DND-41 (cell line): ENCODE results near the gene GGT5.

Source experiments
- ATAC-seq: fragments of 200-7000 bp; cut with Tn5 transposase; 3 replicates; pipeline ENCODE4 v1.9.1; 2021; ENCODE audit warnings: low read depth; ENCODE audit not compliant: insufficient read depth
- DNase-seq: peaks from one replicate; pipeline ENCODE4 v3.0.0-alpha.2; 2020
- H2AFZ ChIP-seq: 2 replicates; pipeline ENCODE4 v1.6.0; 2012; ENCODE audit warnings: low read depth, low read length
- H3K27ac ChIP-seq: 2 replicates; pipeline ENCODE4 v1.5.1; 2012; ENCODE audit warnings: low read length, inconsistent platforms
- H3K27me3 ChIP-seq: fragments of 200-600 bp; sonication (generic); 2 replicates; pipeline ENCODE4 v1.6.0; 2012; ENCODE audit warnings: low read length, mild to moderate bottlenecking, inconsistent platforms; ENCODE audit not compliant: insufficient read depth, poor library complexity
- H3K36me3 ChIP-seq: 2 replicates; pipeline ENCODE4 v1.5.1; 2012; ENCODE audit warnings: low read length, inconsistent platforms; ENCODE audit not compliant: insufficient read depth
- H3K4me1 ChIP-seq: 2 replicates; pipeline ENCODE4 v1.5.1; 2012; ENCODE audit warnings: mild to moderate bottlenecking, low read length; ENCODE audit not compliant: insufficient read depth
- H3K4me2 ChIP-seq: 2 replicates; pipeline ENCODE4 v1.6.0; 2012; ENCODE audit warnings: mild to moderate bottlenecking, moderate library complexity, low read length, inconsistent platforms; ENCODE audit not compliant: insufficient read depth
- H3K4me3 ChIP-seq, 2 experiments: fragments of 200-600 bp in 1 of 2; shearing (Covaris generic) in 1 of 2; 2 replicates each; pipeline ENCODE4 v1.5.1; 2012 to 2016; ENCODE audit warnings: inconsistent platforms in 2 of 2, low read length in 2 of 2, mild to moderate bottlenecking in 2 of 2, low read depth in 1 of 2, moderate library complexity in 1 of 2
- H3K79me2 ChIP-seq: 2 replicates; pipeline ENCODE4 v1.6.0; 2012; ENCODE audit warnings: low read length, inconsistent platforms; ENCODE audit not compliant: insufficient read depth
- H3K9ac ChIP-seq: 2 replicates; pipeline ENCODE4 v1.6.0; 2012; ENCODE audit warnings: low read depth, mild to moderate bottlenecking, inconsistent platforms, low read length, moderate library complexity
- H3K9me3 ChIP-seq: 2 replicates; pipeline ENCODE4 v1.5.1; 2012; ENCODE audit warnings: low read length, moderate library complexity, mild to moderate bottlenecking, inconsistent platforms; ENCODE audit not compliant: insufficient read depth, severe bottlenecking
- H4K20me1 ChIP-seq: 2 replicates; pipeline ENCODE4 v1.6.0; 2012; ENCODE audit warnings: low read length; ENCODE audit not compliant: insufficient read depth
- CTCF ChIP-seq: IDR thresholded peaks from 2 replicates; pipeline ENCODE4 v1.5.1; 2012; ENCODE audit warnings: borderline replicate concordance, low read length, moderate library complexity, mild to moderate bottlenecking; ENCODE audit not compliant: poor library complexity, severe bottlenecking; ENCODE audit errors: extremely low read depth
- EZH2 ChIP-seq: IDR thresholded peaks from 3 replicates; pipeline ENCODE4 v1.6.1; 2012; ENCODE audit warnings: borderline replicate concordance, low read depth, mild to moderate bottlenecking, moderate library complexity, low read length, inconsistent platforms; ENCODE audit not compliant: severe bottlenecking

The GGT5 gene

GRCh38 chr22:24201681-24202614, 42.9 kb downstream of the GGT5 start:
- Histone ChIP-seq H3K79me2 (no peaks in the 10 kb centered on the region), H2AFZ (no peak overlapping the region), H4K20me1 (no peaks in the 10 kb centered on the region), H3K27ac (no peak overlapping the region), H3K4me2 (no peak overlapping the region), H3K27me3 (no peaks in the 10 kb centered on the region), H3K9me3 (no peaks in the 10 kb centered on the region), H3K36me3 (no peaks in the 10 kb centered on the region), H3K4me3 (no peak overlapping the region), H3K9ac (no peak overlapping the region), H3K4me1 (peaks cover 5% of the 10 kb centered on the region)
- DNase-seq: no peak
- TF ChIP-seq EZH2 (no peak), CTCF (no peak)
- no peak for ATAC-seq

- no peak for DNase-seq
Observed at GRCh38 chr22:24200619-24201212, 44.2 kb downstream of the GGT5 start.

GRCh38 chr22:24198682-24199052, 46.2 kb downstream of the GGT5 start:
- H3K9ac ChIP-seq: no peak overlapping the region
- H3K27me3 ChIP-seq: no peaks in the 10 kb centered on the region
- no peaks in the 10 kb centered on the region for H3K36me3 ChIP-seq
- H3K79me2 ChIP-seq: no peaks in the 10 kb centered on the region
- no peaks in the 10 kb centered on the region for H3K4me1 ChIP-seq
- H3K4me3 ChIP-seq: no peak overlapping the region
- no peaks in the 10 kb centered on the region for H4K20me1 ChIP-seq
- DNase-seq: no peak
- no peak overlapping the region for H2AFZ ChIP-seq
- H3K9me3 ChIP-seq: no peaks in the 10 kb centered on the region
- ATAC-seq: no peak
- TF ChIP-seq EZH2 (no peak), CTCF (no peak)
- no peak overlapping the region for H3K27ac ChIP-seq
- no peak overlapping the region for H3K4me2 ChIP-seq

More at GRCh38 chr22:24200619-24201212, 44.2 kb downstream of the GGT5 start:
- Histone ChIP-seq H3K27ac (no peak overlapping the region), H2AFZ (no peak overlapping the region), H3K4me2 (no peak overlapping the region), H3K4me3 (no peak overlapping the region), H3K36me3 (no peaks in the 10 kb centered on the region), H3K79me2 (no peaks in the 10 kb centered on the region), H3K9me3 (no peaks in the 10 kb centered on the region), H3K4me1 (no peaks in the 10 kb centered on the region), H4K20me1 (no peaks in the 10 kb centered on the region), H3K9ac (no peak overlapping the region), H3K27me3 (no peaks in the 10 kb centered on the region)
- TF ChIP-seq EZH2: no peak
- TF ChIP-seq CTCF: no peak
- no peak for ATAC-seq
